GM19023 (cell line): ENCODE data around the gene OR52K2.
"Not testable (repeated sequence)": the region's sequence is repeated elsewhere in the genome, so short reads cannot be mapped to it uniquely, and the experiment has no call there.

Experiments
- ATAC-seq: cut with Tn5 transposase; IDR thresholded peaks from one replicate; pipeline ENCODE4 v1.9.1; 2021; ENCODE audit warnings: mild to moderate bottlenecking, moderate library complexity; ENCODE audit not compliant: unreplicated experiment

OR52K2 gene

DNA sequence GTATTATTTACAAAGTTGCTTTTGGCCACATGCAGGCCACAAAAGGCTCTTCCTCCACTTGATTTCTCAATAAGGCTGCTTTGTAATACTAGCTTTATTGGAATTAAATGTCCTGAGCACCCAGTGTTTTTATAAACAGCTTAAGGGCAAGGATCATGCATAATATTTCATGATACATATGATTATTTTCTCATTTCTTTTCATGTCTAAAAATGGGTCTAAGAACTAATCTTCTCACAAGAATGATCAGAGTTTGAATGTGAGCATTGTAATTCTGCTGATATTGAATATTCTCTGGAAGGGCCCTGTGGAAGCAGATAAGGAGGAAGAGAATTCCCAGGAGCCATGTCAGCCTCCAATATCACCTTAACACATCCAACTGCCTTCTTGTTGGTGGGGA is at the start of gene OR52K2:
TSS of gene OR52K2 (plus strand) at position 301 of the 400 bp plus-strand sequence. CDS start at position 346, 45 bp downstream.
- no peak for ATAC-seq

DNA sequence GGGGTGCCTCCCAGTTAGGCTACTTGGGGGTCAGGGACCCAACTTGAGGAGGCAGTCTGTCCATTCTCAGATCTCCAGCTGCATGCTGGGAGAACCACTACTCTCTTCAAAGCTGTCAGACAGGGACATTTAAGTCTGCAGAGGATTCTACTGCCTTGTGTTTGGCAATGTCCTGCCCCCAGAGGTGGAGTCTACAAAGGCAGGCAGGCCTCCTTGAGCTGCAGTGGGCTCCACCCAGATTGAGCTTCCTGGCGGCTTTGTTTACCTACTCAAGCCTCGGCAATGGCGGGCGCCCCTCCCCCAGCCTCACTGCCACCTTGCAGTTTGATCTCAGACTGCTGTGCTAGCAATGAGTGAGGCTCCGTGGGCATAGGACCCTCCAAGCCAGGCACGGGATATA is 42.9 kb upstream of the OR52K2 start:
- ATAC-seq, result not testable (repeated sequence)

DNA sequence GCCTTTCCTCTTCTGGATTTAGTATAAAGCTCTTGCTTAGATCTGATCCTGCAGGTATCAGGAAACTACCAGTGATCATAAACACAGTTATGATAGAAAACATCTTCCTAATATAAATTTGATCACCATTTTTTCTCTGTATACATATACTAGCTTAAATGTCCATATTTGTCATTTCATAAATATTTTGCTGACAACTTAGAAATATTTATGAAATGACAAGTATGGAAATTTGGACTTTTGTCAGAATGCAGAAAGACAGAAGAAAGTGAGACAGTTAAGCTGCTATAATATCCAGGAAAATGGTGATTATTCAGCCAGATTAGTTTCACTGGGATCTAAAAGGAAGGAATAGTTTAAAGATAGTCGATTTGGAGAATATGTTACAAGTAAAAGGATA is 32.8 kb upstream of the OR52K2 start:
- ATAC-seq, result no peak

DNA sequence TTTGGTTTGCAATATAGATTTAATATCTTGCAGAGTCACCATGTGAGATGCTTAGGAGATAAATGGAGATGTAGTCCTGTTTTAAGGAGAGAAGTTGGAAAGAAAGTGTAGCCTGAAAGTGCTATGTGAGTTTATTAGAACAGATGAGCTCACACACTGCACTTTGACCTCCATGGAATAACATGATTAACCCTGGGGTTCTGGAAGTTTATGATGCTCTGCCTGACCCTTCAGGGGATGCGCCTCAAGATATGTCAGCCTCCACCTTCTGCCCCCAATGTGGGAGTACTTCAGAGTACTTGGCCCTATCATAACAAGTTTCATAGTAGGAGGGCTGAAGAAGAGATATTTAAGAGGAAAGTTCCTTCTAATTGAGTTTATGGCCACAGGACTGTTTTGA is 32.3 kb upstream of the OR52K2 start:
- no peak for ATAC-seq

DNA sequence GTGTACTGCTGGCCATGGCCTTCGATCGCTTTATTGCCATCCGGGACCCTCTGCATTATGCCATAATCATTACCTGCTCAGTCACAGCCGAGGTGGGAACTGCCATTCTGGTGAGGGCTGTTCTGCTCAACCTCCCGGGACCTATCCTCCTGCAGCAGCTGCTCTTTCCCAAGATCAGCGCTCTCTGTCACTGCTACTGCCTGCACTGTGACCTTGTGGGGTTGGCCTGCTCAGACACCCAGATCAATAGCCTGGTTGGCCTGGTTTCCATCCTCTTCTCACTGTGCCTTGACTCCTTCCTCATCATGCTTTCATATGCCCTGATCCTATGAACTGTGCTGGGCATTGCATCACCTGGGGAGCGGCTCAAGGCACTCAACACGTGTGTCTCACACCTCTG is 30.7 kb upstream of the OR52K2 start:
- ATAC-seq, result no peak

DNA sequence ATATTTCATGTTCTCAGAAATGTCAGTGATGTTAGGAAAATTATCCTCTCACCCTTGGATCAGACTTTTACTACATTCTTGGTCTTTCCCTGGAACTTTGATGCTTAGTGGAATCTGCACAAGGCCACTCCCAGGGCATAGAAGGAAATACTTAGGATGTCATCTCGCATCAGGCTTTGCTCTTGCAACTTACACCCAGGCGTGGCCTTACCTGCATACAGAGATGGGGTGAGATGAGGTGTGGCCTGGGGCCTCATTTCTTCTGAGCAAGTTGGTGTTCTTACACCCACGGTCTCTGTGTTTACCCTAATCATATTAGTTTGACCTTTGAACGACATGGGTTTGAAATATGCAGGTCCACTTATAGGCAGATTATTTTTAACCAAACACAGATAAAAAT is 19.0 kb upstream of the OR52K2 start:
- no peak for ATAC-seq

DNA sequence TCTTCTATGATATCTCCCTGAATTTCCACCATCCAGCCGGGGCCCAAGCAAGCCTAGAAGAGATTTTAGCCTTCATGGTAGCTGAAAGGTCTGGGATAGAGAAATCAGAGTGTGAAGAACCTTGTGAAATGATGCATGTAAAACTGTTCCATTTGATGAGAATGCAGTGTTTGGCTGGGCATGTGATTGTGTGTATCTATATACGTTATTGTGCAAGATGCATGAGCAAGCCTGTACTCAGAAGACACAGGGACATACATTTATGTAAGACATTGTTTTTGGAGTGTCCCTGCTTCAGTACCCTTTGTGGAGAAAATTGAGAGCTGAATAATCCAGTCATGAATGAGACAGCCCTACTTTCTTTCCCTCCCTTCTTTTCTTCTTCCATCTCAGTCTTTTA is 15.2 kb upstream of the OR52K2 start:
- ATAC-seq, result no peak

DNA sequence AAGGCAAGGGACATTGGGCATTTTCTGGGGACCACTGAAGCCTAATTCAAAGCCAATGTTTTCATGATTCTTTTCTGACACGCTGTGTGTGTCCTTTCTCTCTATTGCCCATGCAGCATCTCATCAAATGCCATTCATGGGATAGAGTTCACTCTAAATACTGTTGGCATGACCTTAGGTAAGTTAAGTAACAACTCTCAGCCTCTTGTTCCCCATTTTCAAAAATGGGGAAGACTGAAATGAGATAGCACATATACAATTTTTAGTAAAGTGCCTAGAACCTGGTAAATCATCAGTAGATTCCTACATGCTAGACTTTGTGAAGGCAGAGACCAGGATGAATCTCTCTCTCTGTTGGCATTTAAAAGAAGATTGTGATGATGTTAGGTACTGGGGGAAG is 12.7 kb upstream of the OR52K2 start:
- no peak for ATAC-seq

DNA sequence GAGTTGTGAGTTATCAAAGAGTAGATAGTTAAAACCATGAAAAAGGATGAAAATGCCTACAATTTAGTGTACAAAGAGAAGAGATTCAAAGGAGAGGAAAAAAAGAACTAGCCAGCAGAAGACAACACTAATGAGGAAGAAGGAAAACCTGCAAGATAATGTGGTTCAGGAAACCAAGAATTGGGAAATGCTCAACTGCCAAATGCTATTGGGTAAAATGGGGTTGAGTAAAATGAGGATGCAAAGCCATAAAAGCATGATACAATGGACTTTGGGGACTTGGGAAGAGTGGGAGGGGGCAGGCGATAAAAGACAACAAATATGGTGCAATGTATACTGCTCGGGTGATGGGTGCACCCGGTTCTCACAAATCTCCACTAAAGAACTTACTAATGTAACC is 7.6 kb upstream of the OR52K2 start:
- ATAC-seq, result no peak

DNA sequence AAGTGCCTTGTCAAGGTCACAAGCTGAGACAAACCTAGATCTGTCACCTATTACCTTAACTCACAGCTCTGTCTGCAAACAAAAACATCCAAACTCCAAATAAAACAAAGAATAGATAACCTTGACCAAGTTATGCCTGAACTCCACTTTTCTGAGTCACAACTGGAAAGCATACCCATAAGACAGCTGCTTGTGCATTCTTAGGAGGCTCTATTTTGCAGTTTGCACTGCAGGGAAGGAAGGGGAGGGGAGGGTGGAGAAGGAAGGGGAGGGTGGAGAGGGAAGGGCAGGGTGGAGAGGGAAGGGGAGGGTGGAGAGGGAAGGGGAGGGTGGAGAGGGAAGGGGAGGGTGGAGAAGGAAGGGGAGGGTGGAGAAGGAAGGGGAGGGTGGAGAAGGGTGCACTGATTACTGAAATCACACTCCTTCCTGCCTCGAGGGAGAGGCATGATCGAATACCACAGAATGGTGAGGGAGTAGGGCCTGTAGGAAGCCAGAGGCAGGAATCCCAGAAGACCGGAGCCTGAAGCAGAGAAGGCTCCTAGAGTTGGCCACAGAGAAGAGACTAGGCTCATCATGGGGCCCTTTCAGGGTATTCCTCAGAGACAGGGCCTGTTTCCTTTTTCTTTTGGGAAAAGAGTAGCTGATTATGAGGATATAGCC is 5.7 kb upstream of the OR52K2 start:
- no peak for ATAC-seq

DNA sequence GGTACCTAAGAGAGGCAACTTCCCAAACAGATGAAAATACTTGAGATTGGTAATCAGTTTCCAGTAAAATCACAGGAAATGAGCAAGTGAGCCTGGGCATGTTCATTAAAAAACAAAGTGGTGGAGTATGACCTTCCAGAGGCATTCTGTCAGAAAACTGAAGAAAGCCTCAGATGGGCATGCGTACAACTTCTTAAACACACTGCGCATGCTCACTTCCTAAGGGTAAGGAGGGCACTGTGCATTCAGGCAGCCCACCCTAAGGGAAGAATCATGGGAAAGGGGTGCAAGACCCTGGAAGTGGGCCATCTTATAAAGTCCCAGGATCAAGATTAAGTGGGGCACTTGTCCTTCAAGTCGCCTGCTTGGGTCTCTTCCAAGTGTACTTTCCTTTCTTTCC is 4.0 kb downstream of the OR52K2 start:
- ATAC-seq, result no peak

DNA sequence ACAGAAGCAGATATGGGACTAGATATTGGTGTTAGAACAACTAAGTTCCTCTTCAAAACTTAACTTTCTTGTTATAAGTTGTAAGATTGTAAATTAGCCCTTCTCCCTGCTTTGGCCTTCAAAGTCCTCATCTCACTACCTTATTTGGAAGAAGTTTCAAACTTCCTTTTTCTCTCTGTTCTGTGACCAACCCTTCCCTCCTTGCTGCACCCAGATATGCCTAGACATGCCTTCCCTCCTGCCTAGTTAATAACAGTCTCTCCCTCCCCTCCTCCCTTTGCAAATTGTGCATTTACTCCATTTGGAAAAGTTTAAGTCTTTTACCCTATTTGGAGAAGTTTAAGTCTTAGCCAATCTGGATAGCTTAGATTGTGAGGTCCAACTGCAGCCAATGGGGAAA is 4.9 kb downstream of the OR52K2 start:
- ATAC-seq, result no peak

DNA sequence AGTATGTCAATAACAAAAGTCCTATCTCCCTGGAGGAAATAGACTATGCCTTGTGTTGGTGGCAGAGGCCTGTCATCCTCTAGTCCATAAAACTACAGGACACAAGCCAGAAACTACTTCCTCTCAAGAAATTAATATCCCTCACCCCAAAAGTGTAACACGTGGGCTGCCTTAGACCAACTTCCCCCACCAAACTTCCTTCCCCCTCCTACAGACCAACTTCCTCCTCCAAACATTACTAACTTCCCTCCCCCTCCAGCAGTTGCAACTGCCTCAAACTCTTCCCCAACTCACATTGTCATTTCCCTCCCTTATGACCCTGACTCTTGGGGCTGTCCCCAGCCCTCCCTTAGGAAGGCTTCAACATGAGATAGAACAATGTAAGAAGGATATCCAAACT is 6.3 kb downstream of the OR52K2 start:
- no peak for ATAC-seq

DNA sequence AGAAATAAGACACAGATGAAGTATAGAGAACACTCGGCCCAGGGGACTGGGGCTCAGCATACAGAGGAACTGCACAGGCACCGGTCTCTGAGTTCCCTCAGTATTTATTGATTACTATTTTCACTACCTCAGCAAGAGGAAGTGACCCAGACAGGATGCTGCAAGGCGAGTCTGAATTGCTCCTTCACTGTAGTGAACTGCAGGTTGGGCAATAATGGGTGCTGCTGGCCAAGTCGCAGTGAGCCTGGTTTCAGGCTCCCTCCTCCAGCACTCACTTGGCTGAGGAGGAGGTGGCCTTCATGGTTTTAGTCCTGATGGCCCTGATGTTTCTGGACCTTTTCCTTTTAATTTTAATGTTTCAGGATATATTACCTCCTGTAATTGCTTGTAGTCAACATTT is 10.4 kb downstream of the OR52K2 start:
- no peak for ATAC-seq

DNA sequence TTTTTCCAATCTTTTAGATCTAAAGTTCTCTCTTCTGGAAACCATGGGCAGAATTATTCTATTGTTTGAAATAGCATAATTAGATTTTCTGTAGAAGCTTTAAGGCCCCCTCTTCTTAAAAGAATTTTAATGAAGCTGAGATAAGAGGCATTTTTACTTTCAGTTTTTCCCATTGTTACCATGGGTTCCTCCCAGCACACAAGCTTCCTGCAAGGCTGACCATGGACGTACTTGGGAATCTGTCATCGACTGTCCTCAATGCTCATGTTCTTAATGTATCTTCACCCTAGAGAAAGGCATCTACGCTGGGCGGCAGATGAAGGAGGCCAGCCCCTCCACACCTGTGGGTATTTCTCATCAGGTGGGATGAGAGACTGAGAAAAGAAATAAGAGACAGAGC is 11.1 kb downstream of the OR52K2 start:
- no peak for ATAC-seq

DNA sequence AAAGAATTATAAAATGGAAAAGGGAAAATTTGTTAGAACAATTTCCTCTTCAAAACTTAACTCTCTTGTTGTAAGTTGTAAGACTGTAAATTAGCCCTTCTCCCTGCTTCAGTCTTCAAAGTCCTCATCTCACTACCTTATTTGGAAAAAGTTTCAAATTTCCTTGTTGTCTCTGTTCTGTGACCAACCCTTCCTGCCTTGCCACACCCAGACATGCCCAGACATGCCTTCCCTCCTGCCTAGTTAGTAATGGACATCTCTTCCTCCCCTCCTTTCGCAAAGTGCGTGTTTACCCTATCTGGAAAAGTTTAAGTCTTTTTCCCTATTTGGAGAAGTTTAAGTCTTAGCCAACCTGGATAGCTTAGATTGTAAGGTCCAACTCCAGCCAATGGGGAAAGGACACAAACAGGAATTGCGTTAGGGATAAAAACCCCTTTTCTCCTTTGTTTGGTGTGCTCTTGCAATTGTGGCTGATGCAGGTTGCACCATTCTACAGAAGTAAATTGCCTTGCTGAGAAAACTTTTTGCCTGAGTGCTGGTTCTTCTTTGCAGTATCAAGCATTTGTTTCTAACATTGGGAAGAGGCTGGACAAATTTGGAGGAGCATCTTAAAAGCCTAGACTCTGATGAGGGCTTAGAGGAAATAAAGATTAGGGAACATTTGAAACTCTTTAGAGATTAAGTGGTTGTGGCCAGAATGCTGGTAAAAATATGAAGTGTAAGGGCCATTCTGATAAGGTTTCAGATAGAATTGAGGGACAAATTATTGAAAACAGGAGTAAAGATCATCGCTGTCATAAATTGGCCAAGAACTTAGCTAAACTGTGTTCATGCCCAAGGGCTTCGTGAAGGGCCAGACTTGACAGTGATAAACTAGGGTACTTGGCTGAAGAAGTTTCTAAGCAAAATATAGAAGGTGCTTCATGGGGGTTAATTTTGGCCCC is 15.4 kb downstream of the OR52K2 start:
- ATAC-seq, result no peak

DNA sequence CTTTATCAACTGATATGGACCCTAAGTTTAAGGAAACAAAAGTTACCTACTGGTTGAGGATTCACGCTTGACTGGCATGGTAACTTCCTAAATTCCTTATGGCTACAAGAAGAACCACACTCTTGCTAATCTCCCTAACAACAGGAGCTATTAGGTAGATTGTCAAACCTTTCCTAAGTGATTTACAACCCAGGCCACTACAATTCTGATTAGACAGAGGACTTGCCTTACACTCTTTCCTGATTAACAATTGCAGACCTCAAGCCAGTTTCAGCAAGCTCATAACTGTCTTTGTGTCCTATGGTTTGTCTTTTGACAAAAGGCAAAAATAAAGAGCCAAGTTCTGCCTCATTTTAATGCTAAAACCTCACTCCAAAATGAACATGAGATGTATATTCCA is 16.3 kb downstream of the OR52K2 start:
- no peak for ATAC-seq

DNA sequence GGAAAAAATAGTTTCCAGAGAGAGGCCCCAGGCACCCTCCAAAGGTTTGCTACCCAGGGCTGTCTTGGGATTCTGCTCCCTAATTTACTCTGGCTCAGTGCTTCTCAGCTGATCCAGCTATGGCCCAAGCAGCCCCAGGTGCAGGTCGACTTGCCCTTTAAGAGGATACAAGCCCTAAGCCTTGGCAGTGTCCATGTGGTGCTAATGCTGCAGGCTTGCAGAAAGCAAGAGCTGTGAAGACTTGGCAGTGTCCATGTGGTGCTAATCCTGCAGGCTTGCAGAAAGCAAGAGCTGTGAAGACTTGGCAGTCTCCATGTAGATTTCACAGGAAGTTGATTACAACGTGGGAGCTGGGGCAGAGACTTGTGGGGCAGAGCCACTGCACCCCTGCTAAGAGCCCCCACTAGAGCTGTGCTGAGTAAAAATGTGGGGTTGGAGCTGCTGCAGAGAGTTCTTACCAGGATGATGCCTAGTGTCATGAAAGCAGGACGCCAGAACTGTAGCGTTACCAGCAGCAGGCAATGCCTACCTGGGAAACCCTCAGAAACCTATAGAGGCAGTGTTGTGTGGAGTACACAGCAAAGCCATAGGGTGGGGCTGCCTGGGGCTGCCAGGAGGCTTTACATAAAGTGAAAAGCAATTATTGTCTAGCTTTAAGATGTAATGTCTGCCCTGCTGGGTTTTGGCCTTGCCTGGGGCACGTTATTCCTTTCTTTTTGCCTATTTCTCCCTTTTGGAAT is 17.2 kb downstream of the OR52K2 start:
- no peak for ATAC-seq

DNA sequence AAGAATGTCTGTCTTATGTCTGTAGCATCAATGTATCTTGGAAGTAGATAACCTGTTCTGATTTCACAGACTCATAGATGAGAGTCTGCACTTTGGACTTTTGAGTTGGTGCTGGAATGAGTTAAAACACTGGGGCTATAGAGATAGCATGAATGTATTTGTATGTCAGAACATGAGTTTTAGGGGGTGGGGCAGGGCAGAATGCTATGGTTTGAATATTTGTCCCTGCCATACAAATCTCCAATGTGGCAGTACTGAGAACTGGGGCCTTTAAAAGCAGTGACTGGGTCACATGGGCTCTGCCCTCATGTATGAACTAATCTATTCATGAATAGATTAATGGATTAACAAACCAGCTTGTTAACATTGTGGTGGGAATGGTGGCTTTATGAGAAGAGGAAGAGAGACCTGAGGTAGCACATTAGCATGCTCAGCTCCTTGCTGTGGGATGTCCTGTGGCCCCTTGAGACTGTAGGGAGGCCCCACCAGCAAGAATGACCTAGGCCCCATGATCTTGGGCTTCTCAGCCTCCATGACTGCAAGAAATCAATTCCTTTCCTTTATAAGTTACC is 17.9 kb downstream of the OR52K2 start:
- ATAC-seq, result no peak

DNA sequence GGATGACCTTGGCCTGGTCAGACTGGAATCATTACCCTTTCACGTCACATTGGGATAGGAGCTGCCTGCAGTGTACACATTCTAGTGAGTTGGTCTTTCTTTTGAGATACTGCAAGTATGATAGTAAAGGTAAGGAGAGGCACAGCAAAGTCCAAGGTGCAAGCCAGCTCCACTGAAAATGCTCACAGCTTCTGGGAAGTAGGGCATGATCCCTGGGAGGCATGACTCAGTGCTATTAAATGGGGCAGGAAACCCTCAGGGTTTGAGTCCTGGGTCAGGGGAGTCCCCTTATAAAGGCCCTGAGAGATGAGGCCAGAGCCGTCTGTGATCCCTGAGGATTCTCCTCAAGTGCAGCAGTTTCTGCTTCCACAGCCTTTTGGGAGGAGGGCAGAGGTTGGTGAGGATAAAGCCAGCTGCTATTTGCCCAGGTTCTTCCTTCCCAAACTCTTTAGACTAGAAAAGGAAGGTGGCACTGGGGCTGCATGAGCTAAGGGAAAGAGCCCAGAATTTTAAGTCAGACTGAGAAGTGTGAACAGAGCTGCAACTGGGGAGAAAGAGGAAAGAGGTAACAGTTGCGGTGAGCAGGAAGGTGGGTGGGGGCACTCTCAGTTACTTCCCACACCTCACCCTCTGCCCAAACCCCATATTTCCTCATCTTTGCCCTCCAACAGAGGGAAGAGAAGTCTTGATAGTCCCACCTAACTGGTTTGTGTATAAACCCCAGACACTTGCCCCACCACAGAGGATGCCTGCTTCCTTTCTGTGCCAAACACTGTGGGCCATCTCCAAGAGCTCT is 18.9 kb downstream of the OR52K2 start:
- no peak for ATAC-seq

DNA sequence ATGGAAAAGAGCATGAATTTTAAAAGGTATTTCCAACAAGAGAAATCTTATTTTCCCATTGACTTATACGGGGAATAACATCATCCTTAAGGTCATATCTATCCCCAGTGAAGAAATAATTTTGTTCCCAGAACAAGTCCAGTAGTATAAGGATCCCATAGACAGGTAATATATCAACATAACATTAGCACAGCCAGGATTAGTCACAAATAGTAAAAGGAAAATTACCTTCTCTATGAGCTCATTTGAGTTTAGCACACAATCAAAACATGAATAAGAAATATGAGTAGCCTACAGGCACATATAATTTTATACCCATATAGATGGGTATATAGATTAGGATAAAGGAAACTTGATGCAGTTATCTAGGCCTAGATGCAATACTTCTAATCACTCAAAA is 30.5 kb downstream of the OR52K2 start:
- ATAC-seq, result no peak
